ENCODE data around the gene AXIN2.
"Not testable (repeated sequence)": the region's sequence is repeated elsewhere in the genome, so short reads cannot be mapped to it uniquely, and the experiment has no call there.

Gene AXIN2

GRCh38 chr17:65536573-65537342 is 24.7 kb downstream of the AXIN2 start:
- DNase-seq, result no peak

GRCh38 chr17:65535777-65536572 is 25.5 kb downstream of the AXIN2 start:
- no peak for DNase-seq

GRCh38 chr17:65533852-65534457 is 27.5 kb downstream of the AXIN2 start:
- DNase-seq, result no peak

GRCh38 chr17:65533056-65533745 is 28.2 kb downstream of the AXIN2 start:
- no peak for DNase-seq

- no peak for DNase-seq
Measured at GRCh38 chr17:65532101-65532890, 29.2 kb downstream of the AXIN2 start.

- DNase-seq, result no peak
Measured at GRCh38 chr17:65531256-65532100, 30.0 kb downstream of the AXIN2 start.

GRCh38 chr17:65530523-65531255 is 30.8 kb downstream of the AXIN2 start:
- no peak for DNase-seq

GRCh38 chr17:65529761-65530522 is 31.5 kb downstream of the AXIN2 start:
- no peak for DNase-seq

- DNase-seq, result no peak
Measured at GRCh38 chr17:65529040-65529633, 32.3 kb downstream of the AXIN2 start.

GRCh38 chr17:65527857-65528591 is 33.4 kb downstream of the AXIN2 start:
- DNase-seq, result no peak

- no peak for DNase-seq
Measured at GRCh38 chr17:65527381-65527780, 34.1 kb downstream of the AXIN2 start.

- not testable (repeated sequence) for DNase-seq
Measured at GRCh38 chr17:65526854-65527253, 34.6 kb downstream of the AXIN2 start.

GRCh38 chr17:65523853-65524664 is 37.4 kb downstream of the AXIN2 start:
- DNase-seq, result no peak

- no peak for DNase-seq
Measured at GRCh38 chr17:65523411-65523810, 38.0 kb downstream of the AXIN2 start.

- DNase-seq, result no peak
Measured at GRCh38 chr17:65522751-65523404, 38.6 kb downstream of the AXIN2 start.

GRCh38 chr17:65519462-65519861 is 42.0 kb downstream of the AXIN2 start:
- DNase-seq, result no peak

- DNase-seq, result no peak
Measured at GRCh38 chr17:65518256-65518655, 43.2 kb downstream of the AXIN2 start.

Data from stimulated activated CD4-positive, alpha-beta T cell treated with anti-CD3 and anti-CD28 coated beads, Interleukin-4, amount 100 ng/mL, for 1 hour (primary cell).